HG02884 (cell line): ENCODE data around the gene GANAB.
"Not testable (repeated sequence)": the region's sequence is repeated elsewhere in the genome, so short reads cannot be mapped to it uniquely, and the experiment has no call there.

Experiments
- ATAC-seq: cut with Tn5 transposase; IDR thresholded peaks from one replicate; pipeline ENCODE4 v1.9.1; 2021; ENCODE audit warnings: mild to moderate bottlenecking, moderate library complexity; ENCODE audit not compliant: unreplicated experiment

Gene GANAB

GRCh38 chr11:62645946-62646824 is at the start of gene GANAB:
Gene GANAB (minus strand): TSS chr11:62646613. CDS start chr11:62646599, 14 bp downstream.
- peak; percentile 90 for ATAC-seq

GRCh38 chr11:62694455-62695167 is 48.2 kb upstream of the GANAB start:
- ATAC-seq, result no peak

- not testable (repeated sequence) for ATAC-seq
Measured at GRCh38 chr11:62693624-62694023, 47.2 kb upstream of the GANAB start.

GRCh38 chr11:62689421-62690183 is 43.2 kb upstream of the GANAB start, which contains the start of gene LRRN4CL:
Gene LRRN4CL (minus strand): TSS chr11:62689530. CDS start chr11:62688508, 1,022 bp downstream.
- no peak for ATAC-seq

GRCh38 chr11:62688491-62688890 is 42.1 kb upstream of the GANAB start:
- ATAC-seq, result no peak

GRCh38 chr11:62687508-62688396 is 41.3 kb upstream of the GANAB start:
- no peak for ATAC-seq

- ATAC-seq, result no peak
Measured at GRCh38 chr11:62682518-62682917, 36.1 kb upstream of the GANAB start.

- no peak for ATAC-seq
Measured at GRCh38 chr11:62680825-62681240, 34.4 kb upstream of the GANAB start.

GRCh38 chr11:62678770-62679696 is 32.6 kb upstream of the GANAB start, which contains the start of gene UBXN1:
Gene UBXN1 (minus strand): TSS chr11:62679073. CDS start chr11:62678923, 150 bp downstream.
- peak; percentile 69 for ATAC-seq

- no peak for ATAC-seq
Measured at GRCh38 chr11:62678433-62678769, 32.0 kb upstream of the GANAB start.

- ATAC-seq, result no peak
Measured at GRCh38 chr11:62677714-62678113, 31.3 kb upstream of the GANAB start.

- ATAC-seq, result no peak
Measured at GRCh38 chr11:62677156-62677555, 30.7 kb upstream of the GANAB start.

- no peak for ATAC-seq
Measured at GRCh38 chr11:62676698-62677097, 30.3 kb upstream of the GANAB start.

GRCh38 chr11:62675415-62675814 is 29.0 kb upstream of the GANAB start:
- not testable (repeated sequence) for ATAC-seq

GRCh38 chr11:62673196-62673525 is 26.7 kb upstream of the GANAB start:
- no peak for ATAC-seq

- peak; percentile 59 for ATAC-seq
Measured at GRCh38 chr11:62671608-62672389, 25.4 kb upstream of the GANAB start, which contains the start of the genes LBHD1 and UQCC3. Gene LBHD1 (minus strand): TSS chr11:62672267. CDS start chr11:62670031, 2,236 bp downstream. Gene UQCC3 (plus strand): TSS chr11:62671673. CDS start chr11:62671746, 73 bp downstream.

- ATAC-seq, result no peak
Measured at GRCh38 chr11:62671236-62671607, 24.8 kb upstream of the GANAB start.
